Left lung (tissue), 10 donors: ENCODE results near the gene TRRAP. TPM values are rescaled to one million over a fixed set of nuclear protein-coding genes. Genes with fewer than 3 reads are reported as not detected.
"Not testable (repeated sequence)": the region's sequence is repeated elsewhere in the genome, so short reads cannot be mapped to it uniquely, and the experiment has no call there.

Experiments used
- ATAC-seq: fragments of 200-7000 bp; cut with Tn5 transposase; one replicate; pipeline ENCODE4 v1.9.1; 2020; ENCODE audit warnings: moderate library complexity
- DNase-seq, 4 donors: peaks; one replicate each; pipeline ENCODE4 v3.0.0-alpha.2; 2013 to 2020
- H3K27ac ChIP-seq, 2 donors: fragments of 200-600 bp; sonication (generic) in 1 of 2; one replicate each; pipeline versions ENCODE4 v1.5.0 to v1.8.0; 2020 to 2021
- H3K27me3 ChIP-seq, 2 donors: fragments of 200-600 bp; sonication (generic) in 1 of 2; one replicate each; pipeline versions ENCODE4 v1.5.0 to v1.8.0; 2020 to 2021
- H3K36me3 ChIP-seq, 2 donors: fragments of 200-600 bp; sonication (generic) in 1 of 2; one replicate each; pipeline versions ENCODE4 v1.5.0 to v1.8.0; 2020 to 2021
- H3K4me1 ChIP-seq, 2 donors: fragments of 200-600 bp; one replicate each; pipeline ENCODE4 v1.8.0; 2021
- H3K4me3 ChIP-seq, 2 donors: fragments of 200-600 bp; sonication (generic) in 1 of 2; one replicate each; pipeline versions ENCODE4 v1.5.0 to v1.8.0; 2020 to 2021; ENCODE audit warnings: mild to moderate bottlenecking in 1 of 2
- H3K9me3 ChIP-seq, 2 donors: fragments of 200-600 bp; sonication (generic) in 1 of 2; one replicate each; pipeline versions ENCODE4 v1.5.0 to v1.8.0; 2020 to 2021
- intact Hi-C, 2 donors: fragments of 100-400 bp; cut with DNase I; formaldehyde crosslinking; loops; one replicate each; pipeline versions ENCODE4 v1.11.2 to v1.14.2; 2022
- polyA plus RNA-seq, 6 donors: library from polyadenylated mRNA; unstranded; fragments of 120-200 nt; gene quantifications; one replicate each; pipeline ENCODE4 v1.2.1, GENCODE V29; 2013; ENCODE audit not compliant: insufficient read length in 6 of 6
- total RNA-seq, 2 donors: library from RNA; stranded (reverse); fragmentation: NEBNext Ultra II Directional; extraction: Animal tissue kit (Norgen Biotek cat#: 25700); gene quantifications; one replicate each; pipeline ENCODE4 v1.2.1, GENCODE V29; 2021
- TF ChIP-seq, protein P1 (sequence below), 2 donors: fragments of 200-600 bp; sonication (generic) in 1 of 2; IDR thresholded peaks; one replicate each; pipeline versions ENCODE4 v1.5.0 to v1.8.0; 2021; ENCODE audit warnings: antibody characterized with exemption in 2 of 2
- donor health status: DM: no; HTN: yes; CAD: no.
- donor health status: DM: no; HTN: no; CAD: no.

TRRAP gene
- total and polyA plus RNA-seq, 8 donors, result 32.5 to 40.5 (median 38.2) TPM

DNA sequence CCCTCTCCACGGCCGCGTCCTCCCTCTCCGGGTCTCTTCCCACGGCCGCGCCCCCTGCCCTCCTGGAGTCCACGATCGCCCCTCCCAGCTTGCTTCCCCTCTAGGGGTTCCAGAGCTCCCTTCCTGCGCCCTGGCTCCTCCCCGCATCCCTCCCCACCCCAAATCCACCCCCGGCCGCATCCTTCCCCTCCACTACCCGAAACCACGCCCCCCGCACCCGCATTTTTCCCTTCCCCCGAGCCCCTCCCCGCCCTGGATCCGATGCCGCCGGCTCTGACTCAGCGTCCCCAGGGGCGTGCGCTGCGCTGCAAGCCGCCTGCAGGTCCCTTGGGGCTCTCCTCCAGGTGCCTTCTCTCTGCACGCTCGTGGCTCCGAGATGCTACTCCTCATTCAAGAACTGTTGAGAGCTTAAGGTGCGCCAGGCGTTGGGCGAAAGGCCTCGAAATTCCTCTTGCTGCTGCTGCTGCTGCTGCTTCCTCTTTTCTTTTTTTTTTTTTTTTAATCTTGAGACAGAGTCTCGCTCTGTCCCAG is 8.1 kb upstream of the TRRAP start:
- Histone ChIP-seq H3K4me1 (peaks cover 0 to 23% of the 10 kb centered on the region in 2 donors), H3K27me3 (peaks cover 26 to 63% of the 10 kb centered on the region in 2 donors), H3K36me3 (no peaks in the 10 kb centered on the region), H3K27ac (no peak overlapping the region), H3K9me3 (no peaks in the 10 kb centered on the region), H3K4me3 (peak overlapping the region in 1 of 2 donors; percentile 32)
- intact Hi-C loops, result no loop called here
- DNase-seq (peak in 2 of 4 donors; percentile 54 to 87), ATAC-seq (peak; percentile 60)
- TF ChIP-seq, protein P1, sequence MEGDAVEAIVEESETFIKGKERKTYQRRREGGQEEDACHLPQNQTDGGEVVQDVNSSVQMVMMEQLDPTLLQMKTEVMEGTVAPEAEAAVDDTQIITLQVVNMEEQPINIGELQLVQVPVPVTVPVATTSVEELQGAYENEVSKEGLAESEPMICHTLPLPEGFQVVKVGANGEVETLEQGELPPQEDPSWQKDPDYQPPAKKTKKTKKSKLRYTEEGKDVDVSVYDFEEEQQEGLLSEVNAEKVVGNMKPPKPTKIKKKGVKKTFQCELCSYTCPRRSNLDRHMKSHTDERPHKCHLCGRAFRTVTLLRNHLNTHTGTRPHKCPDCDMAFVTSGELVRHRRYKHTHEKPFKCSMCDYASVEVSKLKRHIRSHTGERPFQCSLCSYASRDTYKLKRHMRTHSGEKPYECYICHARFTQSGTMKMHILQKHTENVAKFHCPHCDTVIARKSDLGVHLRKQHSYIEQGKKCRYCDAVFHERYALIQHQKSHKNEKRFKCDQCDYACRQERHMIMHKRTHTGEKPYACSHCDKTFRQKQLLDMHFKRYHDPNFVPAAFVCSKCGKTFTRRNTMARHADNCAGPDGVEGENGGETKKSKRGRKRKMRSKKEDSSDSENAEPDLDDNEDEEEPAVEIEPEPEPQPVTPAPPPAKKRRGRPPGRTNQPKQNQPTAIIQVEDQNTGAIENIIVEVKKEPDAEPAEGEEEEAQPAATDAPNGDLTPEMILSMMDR (IDR thresholded peaks at IDR 0.05), result no peak

DNA sequence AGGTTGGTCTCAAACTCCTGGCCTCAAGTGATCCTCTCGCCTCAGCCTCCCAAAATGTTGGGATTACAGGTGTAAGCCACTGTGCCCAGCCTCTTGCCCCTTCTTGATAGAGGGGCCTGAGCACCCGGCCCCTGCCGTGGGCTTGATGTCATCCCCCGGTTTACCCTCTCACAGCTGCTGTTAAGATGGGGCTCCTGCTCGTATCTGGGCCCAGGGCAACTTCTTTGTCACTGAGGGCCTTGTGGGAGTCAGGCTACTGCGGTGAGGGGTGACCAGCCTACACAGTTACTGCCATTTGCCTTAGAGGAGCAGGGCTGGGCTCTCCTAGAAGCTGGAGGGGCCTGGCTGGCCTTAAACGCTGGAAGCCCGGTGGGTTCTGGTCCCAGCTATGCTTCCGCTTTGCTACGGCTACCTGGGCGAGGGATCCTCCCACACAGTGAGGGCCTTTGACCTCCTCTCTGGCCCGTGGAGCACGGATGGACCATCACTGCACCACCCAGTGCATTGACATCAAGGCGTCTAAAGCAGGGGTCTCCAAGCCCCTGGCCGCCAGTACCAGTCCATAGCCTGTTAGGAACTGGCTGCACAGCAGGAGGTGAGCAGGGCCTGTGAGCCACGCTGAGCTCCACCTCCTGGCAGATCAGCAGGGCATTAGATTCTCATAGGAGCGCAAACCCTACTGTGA is 7.4 kb upstream of the TRRAP start:
- TF ChIP-seq, protein P1 (IDR thresholded peaks at IDR 0.05), result no peak
- H3K27ac ChIP-seq, result no peak overlapping the region
- peak in 1 of 4 donors; percentile 27 for DNase-seq
- H3K4me1 ChIP-seq, result peaks cover 0 to 23% of the 10 kb centered on the region in 2 donors
- intact Hi-C loops, result no loop called here
- ATAC-seq, result no peak
- no peaks in the 10 kb centered on the region for H3K9me3 ChIP-seq
- no peaks in the 10 kb centered on the region for H3K36me3 ChIP-seq
- peaks cover 26 to 57% of the 10 kb centered on the region in 2 donors for H3K27me3 ChIP-seq
- H3K4me3 ChIP-seq, result no peak overlapping the region

DNA sequence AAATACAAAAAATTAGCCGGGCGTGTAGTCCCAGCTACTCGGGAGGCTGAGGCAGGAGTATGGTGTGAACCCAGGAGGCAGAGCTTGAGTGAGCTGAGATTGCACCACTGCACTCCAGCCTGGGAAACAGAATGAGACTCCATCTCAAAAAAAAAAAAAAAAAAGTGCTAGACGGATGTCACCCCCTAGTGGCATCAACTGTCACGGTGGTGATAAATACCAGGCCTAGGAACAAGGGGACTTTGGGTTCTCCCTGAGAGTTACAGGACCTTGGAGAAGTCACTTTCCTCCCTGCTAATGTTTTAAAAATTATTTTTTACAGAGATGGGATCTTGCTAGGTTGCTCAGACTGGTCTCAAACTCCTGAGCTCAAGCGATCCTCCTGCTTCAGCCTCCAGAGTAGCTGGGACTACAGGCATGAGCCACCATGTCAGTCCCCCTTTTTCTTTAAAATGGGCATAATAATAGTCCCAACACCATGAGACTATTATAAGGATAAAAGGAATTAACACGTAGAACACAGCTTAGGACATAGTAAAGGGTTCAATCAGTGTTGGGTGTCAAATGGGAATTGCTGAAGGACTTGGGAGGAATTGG is 5.9 kb upstream of the TRRAP start:
- no peaks in the 10 kb centered on the region for H3K36me3 ChIP-seq
- intact Hi-C loops, result no loop called here
- TF ChIP-seq, protein P1 (IDR thresholded peaks at IDR 0.05), result peak in 1 of 2 donors; percentile 15
- no peaks in the 10 kb centered on the region for H3K9me3 ChIP-seq
- peaks cover 0 to 23% of the 10 kb centered on the region in 2 donors for H3K4me1 ChIP-seq
- DNase-seq, result no peak
- H3K27ac ChIP-seq, result no peak overlapping the region
- H3K27me3 ChIP-seq, result peaks cover 26 to 48% of the 10 kb centered on the region in 2 donors
- ATAC-seq, result no peak
- H3K4me3 ChIP-seq, result no peak overlapping the region

DNA sequence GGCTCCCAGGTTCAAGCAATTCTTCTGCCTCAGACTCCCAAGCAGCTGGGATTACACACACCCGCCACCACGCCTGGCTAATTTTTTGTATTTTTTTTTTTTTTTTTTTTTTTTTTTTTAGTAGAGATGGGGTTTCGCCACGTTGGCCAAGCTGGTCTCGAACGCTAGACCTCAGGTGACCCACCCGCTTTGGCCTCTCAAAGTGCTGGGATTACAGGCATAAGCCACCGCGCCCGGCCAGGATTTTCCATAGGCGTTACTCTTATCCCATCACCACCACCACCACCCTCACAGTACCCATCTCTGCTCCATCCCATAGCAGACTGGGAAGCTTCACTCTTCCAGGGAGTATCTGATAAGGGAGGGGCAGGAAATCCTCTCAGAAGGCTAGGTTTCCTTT is 4.7 kb upstream of the TRRAP start:
- H3K9me3 ChIP-seq, H3K4me3 ChIP-seq, H3K36me3 ChIP-seq, H3K27ac ChIP-seq, intact Hi-C loops, ATAC-seq: not testable (repeated sequence)
- DNase-seq, result peak in 1 of 4 donors; percentile 10
- Histone ChIP-seq H3K4me1 (peaks cover 0 to 30% of the 10 kb centered on the region in 2 donors), H3K27me3 (peaks cover 26 to 36% of the 10 kb centered on the region in 2 donors)

DNA sequence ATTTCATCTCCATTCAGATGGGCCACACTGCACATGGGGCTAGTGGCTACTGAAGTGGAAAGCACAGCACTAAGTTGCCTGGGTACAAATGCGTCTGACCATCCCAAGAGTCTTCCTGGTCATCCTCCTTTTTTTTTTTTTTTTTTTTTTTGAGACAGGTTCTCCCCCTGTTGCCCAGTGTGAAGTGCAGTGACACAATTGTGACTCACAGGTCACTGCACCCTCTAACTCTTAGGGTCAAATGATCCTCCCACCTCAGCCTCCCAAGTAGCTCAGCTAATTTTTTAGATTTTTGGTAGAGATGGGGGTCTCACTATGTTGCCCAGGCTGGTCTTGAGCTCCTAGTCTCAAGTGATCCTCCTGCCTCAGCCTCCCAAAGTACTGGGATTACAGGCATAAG is 3.4 kb upstream of the TRRAP start:
- H3K9me3 ChIP-seq, result no peaks in the 10 kb centered on the region
- peaks cover 5 to 25% of the 10 kb centered on the region in 2 donors for H3K4me1 ChIP-seq
- TF ChIP-seq, protein P1 (IDR thresholded peaks at IDR 0.05), result no peak
- H3K27me3 ChIP-seq, result peaks cover 17 to 23% of the 10 kb centered on the region in 2 donors
- intact Hi-C loops, result no loop called here
- H3K27ac ChIP-seq, result no peak overlapping the region
- ATAC-seq (no peak), DNase-seq (no peak)
- H3K4me3 ChIP-seq, result no peak overlapping the region
- H3K36me3 ChIP-seq, result no peaks in the 10 kb centered on the region
